HG03439 (cell line): ENCODE results near the gene BABAM1.

Experiments used
- ATAC-seq: cut with Tn5 transposase; IDR thresholded peaks from one replicate; pipeline ENCODE4 v1.9.1; 2021; ENCODE audit warnings: mild to moderate bottlenecking, moderate library complexity; ENCODE audit not compliant: unreplicated experiment

Gene BABAM1

GRCh38 chr19:17243211-17243829, 23.9 kb upstream of the BABAM1 start:
- ATAC-seq: no peak

GRCh38 chr19:17243830-17244617, 23.2 kb upstream of the BABAM1 start:
- ATAC-seq: no peak

- no peak for ATAC-seq
Observed at GRCh38 chr19:17244618-17245534, 22.4 kb upstream of the BABAM1 start.

GRCh38 chr19:17245535-17245984, 21.7 kb upstream of the BABAM1 start, which contains the start of gene NR2F6:
Gene NR2F6, minus strand, starts transcription at chr19:17245919. Its CDS starts 699 bp downstream, at chr19:17245220.
- no peak for ATAC-seq

GRCh38 chr19:17246681-17247425, 20.4 kb upstream of the BABAM1 start:
- no peak for ATAC-seq

- ATAC-seq: no peak
Observed at GRCh38 chr19:17248011-17248776, 19.0 kb upstream of the BABAM1 start.

- ATAC-seq: no peak
Observed at GRCh38 chr19:17249887-17250548, 17.2 kb upstream of the BABAM1 start.

GRCh38 chr19:17254636-17255035, 12.6 kb upstream of the BABAM1 start:
- ATAC-seq: no peak

GRCh38 chr19:17255150-17255621, 12.1 kb upstream of the BABAM1 start:
- ATAC-seq: no peak

- ATAC-seq: no peak
Observed at GRCh38 chr19:17256130-17256529, 11.1 kb upstream of the BABAM1 start.

GRCh38 chr19:17259118-17259780, 8.0 kb upstream of the BABAM1 start:
- ATAC-seq: no peak

GRCh38 chr19:17259934-17260333, 7.3 kb upstream of the BABAM1 start:
- ATAC-seq: no peak

GRCh38 chr19:17260842-17261325, 6.4 kb upstream of the BABAM1 start:
- ATAC-seq: no peak

- ATAC-seq: no peak
Observed at GRCh38 chr19:17262557-17262956, 4.7 kb upstream of the BABAM1 start.

- no peak for ATAC-seq
Observed at GRCh38 chr19:17263712-17264640, 3.3 kb upstream of the BABAM1 start.

GRCh38 chr19:17264641-17264979, 2.6 kb upstream of the BABAM1 start, which contains the start of gene USHBP1:
Gene USHBP1, minus strand, starts transcription at chr19:17264745. Its CDS starts 446 bp downstream, at chr19:17264299.
- ATAC-seq: no peak

GRCh38 chr19:17266026-17266425, 1.2 kb upstream of the BABAM1 start:
- ATAC-seq: no peak
